Measurements from ENCODE around the gene USH2A. TPM values are rescaled to one million over a fixed set of nuclear protein-coding genes. Genes with fewer than 3 reads are reported as not detected.

Gene USH2A, protein sequence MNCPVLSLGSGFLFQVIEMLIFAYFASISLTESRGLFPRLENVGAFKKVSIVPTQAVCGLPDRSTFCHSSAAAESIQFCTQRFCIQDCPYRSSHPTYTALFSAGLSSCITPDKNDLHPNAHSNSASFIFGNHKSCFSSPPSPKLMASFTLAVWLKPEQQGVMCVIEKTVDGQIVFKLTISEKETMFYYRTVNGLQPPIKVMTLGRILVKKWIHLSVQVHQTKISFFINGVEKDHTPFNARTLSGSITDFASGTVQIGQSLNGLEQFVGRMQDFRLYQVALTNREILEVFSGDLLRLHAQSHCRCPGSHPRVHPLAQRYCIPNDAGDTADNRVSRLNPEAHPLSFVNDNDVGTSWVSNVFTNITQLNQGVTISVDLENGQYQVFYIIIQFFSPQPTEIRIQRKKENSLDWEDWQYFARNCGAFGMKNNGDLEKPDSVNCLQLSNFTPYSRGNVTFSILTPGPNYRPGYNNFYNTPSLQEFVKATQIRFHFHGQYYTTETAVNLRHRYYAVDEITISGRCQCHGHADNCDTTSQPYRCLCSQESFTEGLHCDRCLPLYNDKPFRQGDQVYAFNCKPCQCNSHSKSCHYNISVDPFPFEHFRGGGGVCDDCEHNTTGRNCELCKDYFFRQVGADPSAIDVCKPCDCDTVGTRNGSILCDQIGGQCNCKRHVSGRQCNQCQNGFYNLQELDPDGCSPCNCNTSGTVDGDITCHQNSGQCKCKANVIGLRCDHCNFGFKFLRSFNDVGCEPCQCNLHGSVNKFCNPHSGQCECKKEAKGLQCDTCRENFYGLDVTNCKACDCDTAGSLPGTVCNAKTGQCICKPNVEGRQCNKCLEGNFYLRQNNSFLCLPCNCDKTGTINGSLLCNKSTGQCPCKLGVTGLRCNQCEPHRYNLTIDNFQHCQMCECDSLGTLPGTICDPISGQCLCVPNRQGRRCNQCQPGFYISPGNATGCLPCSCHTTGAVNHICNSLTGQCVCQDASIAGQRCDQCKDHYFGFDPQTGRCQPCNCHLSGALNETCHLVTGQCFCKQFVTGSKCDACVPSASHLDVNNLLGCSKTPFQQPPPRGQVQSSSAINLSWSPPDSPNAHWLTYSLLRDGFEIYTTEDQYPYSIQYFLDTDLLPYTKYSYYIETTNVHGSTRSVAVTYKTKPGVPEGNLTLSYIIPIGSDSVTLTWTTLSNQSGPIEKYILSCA (N-terminal part only)
- total RNA-seq (not detected), total RNA-seq (0 to 0.20 (median 0) reads per million in 172 experiments)
- polyA plus RNA-seq (2013, experiment 1 of 2), result 0.01 TPM
- under 0.01 TPM for polyA plus RNA-seq (2013, experiment 2 of 2)

GRCh38 chr1:216422821-216423520, at the start of gene USH2A:
Gene USH2A (minus strand): TSS chr1:216423448. CDS start chr1:216422336, 1,112 bp downstream.
- no peak for TF ChIP-seq CTCF (IDR thresholded peaks at IDR 0.05)
- Histone ChIP-seq H3K27me3 (ENCODE audit: control insufficient read depth in 1 of 2, insufficient read depth in 2 of 2, low read length in 2 of 2) (no peaks in the 10 kb centered on the region), H3K9me3 (ENCODE audit: control insufficient read depth in 1 of 2, insufficient read depth in 1 of 2, low read length in 2 of 2) (peaks cover 0 to 4% of the 10 kb centered on the region in 2 experiments), H3K27ac (ENCODE audit: low read depth in 1 of 2, low read length in 2 of 2) (no peak within 1 kb of the TSS), H3K36me3 (ENCODE audit: insufficient read depth, low read length) (no peaks in the 10 kb centered on the region), H3K4me1 (ENCODE audit: insufficient read depth, low read length) (no peaks in the 10 kb centered on the region), H3K4me3 (ENCODE audit: low read length) (no peak within 1 kb of the TSS)
- no peaks in the 10 kb centered on the region for H3K36me3 Mint-ChIP-seq (ENCODE audit: low read depth)
- intact Hi-C loops (cut with DNase I, micrococcal nuclease), result no loop called here
- H3K4me1 Mint-ChIP-seq (ENCODE audit: low read depth), result no peaks in the 10 kb centered on the region
- H3K4me3 Mint-ChIP-seq, result no peak within 1 kb of the TSS
- ChIA-PET POLR2A (no interaction called here), CTCF (no interaction called here)
- H3K27me3 Mint-ChIP-seq, result no peaks in the 10 kb centered on the region
- ATAC-seq (ENCODE audit: poor library complexity) (no peak), DNase-seq (no peak)
- no peak within 1 kb of the TSS for H3K27ac Mint-ChIP-seq
- peaks cover 2% of the 10 kb centered on the region for H3K9me3 Mint-ChIP-seq

- H3K9me3 Mint-ChIP-seq, result peaks cover 5% of the 10 kb centered on the region
- no peaks in the 10 kb centered on the region for H3K27me3 Mint-ChIP-seq
- no peak for DNase-seq
- Histone ChIP-seq H3K27ac (ENCODE audit: low read depth in 1 of 2, low read length in 2 of 2) (no peak overlapping the region), H3K9me3 (ENCODE audit: control insufficient read depth in 1 of 2, insufficient read depth in 1 of 2, low read length in 2 of 2) (peaks cover 0 to 6% of the 10 kb centered on the region in 2 experiments), H3K4me1 (ENCODE audit: insufficient read depth, low read length) (no peaks in the 10 kb centered on the region), H3K36me3 (ENCODE audit: insufficient read depth, low read length) (no peaks in the 10 kb centered on the region), H3K4me3 (ENCODE audit: low read length) (no peak overlapping the region), H3K27me3 (ENCODE audit: control insufficient read depth in 1 of 2, insufficient read depth in 2 of 2, low read length in 2 of 2) (no peaks in the 10 kb centered on the region)
- H3K36me3 Mint-ChIP-seq (ENCODE audit: low read depth), result no peaks in the 10 kb centered on the region
- no peak for TF ChIP-seq CTCF (IDR thresholded peaks at IDR 0.05)
- no peak overlapping the region for H3K4me3 Mint-ChIP-seq
- CTCF ChIA-PET, result no interaction called here
- intact Hi-C loops (cut with DNase I, micrococcal nuclease), result no loop called here
- H3K27ac Mint-ChIP-seq, result no peak overlapping the region
- no peaks in the 10 kb centered on the region for H3K4me1 Mint-ChIP-seq (ENCODE audit: low read depth)
- POLR2A ChIA-PET, result interaction anchor here (1.2 kb wide), 1 partner anchor 127 kb away, joined by 3 read pairs; no protein-coding TSS in a partner anchor
- no peak for ATAC-seq (ENCODE audit: poor library complexity)
Observed at GRCh38 chr1:216466162-216466801, 43.0 kb upstream of the USH2A start.
